PFSK-1 (cell line): ENCODE measurements around the gene PPM1N.

ENCODE experiments used
- FOXP2 ChIP-seq: optimal IDR thresholded peaks from 2 replicates; pipeline ENCODE3; 2011; ENCODE audit warnings: borderline replicate concordance, control low read depth, inconsistent platforms; ENCODE audit not compliant: insufficient read depth; ENCODE audit errors: extremely low read length, extremely low read depth
- POLR2AphosphoS5 ChIP-seq: IDR thresholded peaks from 2 replicates; pipeline ENCODE4 v1.6.1; 2012; ENCODE audit warnings: low read depth, mild to moderate bottlenecking, control low read depth, low read length, moderate library complexity
- SIN3A ChIP-seq: IDR thresholded peaks from 2 replicates; pipeline ENCODE4 v1.6.1; 2012; ENCODE audit warnings: mild to moderate bottlenecking, low read length, moderate library complexity, borderline replicate concordance; ENCODE audit not compliant: insufficient read depth
- TAF1 ChIP-seq: IDR thresholded peaks from 2 replicates; pipeline ENCODE4 v1.6.1; 2012; ENCODE audit warnings: low read length, control low read depth, borderline replicate concordance; ENCODE audit not compliant: insufficient read depth
- TF ChIP-seq, protein P1 (sequence below), 2 experiments: IDR thresholded peaks; 2 replicates each; pipeline versions ENCODE4 v1.6.1 to v1.8.0; 2011 to 2012; ENCODE audit warnings: low read depth in 2 of 2, low read length in 2 of 2, control low read depth in 1 of 2, inconsistent platforms in 1 of 2, mild to moderate bottlenecking in 1 of 2, moderate library complexity in 1 of 2; ENCODE audit not compliant: insufficient read depth in 1 of 2

DNA sequence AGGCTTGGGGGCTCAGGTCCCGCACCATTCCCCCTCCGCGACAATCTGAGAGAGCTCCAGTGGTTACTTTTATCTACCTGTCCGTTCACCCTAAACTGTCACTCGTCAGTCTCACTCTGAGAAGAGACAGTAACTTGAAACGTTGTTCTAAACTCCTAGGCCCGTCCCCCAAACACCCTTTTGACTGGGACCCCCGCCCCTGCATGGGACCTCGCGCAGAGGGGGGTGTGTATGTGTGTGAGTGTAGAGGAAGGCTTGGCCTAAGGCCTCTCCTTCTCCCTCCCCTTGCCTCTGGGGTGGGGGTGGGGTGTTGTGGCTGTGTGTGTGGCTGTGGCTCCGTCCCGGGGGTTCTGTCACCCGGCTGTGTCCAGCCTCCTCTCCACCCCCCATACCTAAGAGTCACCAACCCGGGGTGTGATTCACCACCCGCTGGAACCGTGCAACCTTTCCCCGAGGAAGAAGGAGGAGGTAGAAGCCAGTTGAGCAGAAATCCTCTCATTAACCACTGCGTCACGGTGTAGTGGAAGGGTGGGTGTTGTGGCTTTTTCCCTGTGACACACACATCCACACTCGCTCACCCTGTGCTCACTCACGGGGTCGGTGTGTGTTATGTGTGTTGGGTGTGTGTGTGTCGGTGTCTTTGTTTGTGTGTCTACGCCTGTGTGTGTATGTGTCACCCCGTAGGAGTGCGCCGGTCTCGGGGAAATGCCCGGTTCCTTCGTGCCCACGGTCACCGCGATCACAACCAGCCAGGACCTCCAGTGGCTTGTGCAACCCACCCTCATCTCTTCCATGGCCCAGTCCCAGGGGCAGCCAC is 28.1 kb upstream of the PPM1N start:
- TF ChIP-seq, protein P1, sequence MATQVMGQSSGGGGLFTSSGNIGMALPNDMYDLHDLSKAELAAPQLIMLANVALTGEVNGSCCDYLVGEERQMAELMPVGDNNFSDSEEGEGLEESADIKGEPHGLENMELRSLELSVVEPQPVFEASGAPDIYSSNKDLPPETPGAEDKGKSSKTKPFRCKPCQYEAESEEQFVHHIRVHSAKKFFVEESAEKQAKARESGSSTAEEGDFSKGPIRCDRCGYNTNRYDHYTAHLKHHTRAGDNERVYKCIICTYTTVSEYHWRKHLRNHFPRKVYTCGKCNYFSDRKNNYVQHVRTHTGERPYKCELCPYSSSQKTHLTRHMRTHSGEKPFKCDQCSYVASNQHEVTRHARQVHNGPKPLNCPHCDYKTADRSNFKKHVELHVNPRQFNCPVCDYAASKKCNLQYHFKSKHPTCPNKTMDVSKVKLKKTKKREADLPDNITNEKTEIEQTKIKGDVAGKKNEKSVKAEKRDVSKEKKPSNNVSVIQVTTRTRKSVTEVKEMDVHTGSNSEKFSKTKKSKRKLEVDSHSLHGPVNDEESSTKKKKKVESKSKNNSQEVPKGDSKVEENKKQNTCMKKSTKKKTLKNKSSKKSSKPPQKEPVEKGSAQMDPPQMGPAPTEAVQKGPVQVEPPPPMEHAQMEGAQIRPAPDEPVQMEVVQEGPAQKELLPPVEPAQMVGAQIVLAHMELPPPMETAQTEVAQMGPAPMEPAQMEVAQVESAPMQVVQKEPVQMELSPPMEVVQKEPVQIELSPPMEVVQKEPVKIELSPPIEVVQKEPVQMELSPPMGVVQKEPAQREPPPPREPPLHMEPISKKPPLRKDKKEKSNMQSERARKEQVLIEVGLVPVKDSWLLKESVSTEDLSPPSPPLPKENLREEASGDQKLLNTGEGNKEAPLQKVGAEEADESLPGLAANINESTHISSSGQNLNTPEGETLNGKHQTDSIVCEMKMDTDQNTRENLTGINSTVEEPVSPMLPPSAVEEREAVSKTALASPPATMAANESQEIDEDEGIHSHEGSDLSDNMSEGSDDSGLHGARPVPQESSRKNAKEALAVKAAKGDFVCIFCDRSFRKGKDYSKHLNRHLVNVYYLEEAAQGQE (IDR thresholded peaks at IDR 0.05; ENCODE audit: insufficient read depth in 1 of 2, low read depth in 2 of 2, low read length in 2 of 2) = no peak
- no peak for TF ChIP-seq POLR2AphosphoS5
- 0 out of 2 replicates have a peak, but pooled peaks have one; percentile 34 for TF ChIP-seq TAF1
- no peak for TF ChIP-seq SIN3A
- no peak for TF ChIP-seq FOXP2
